MM.1S (cell line): ENCODE data around the gene TRIM26.

ENCODE experiments used
- DNase-seq: peaks from one replicate; pipeline ENCODE4 v3.0.0-alpha.2; 2015
- H2AFZ ChIP-seq: fragments of 300-600 bp; sonication (generic); 2 replicates; pipeline ENCODE4 v1.6.0; 2016; ENCODE audit warnings: antibody characterized with exemption, low read length
- H3F3A ChIP-seq: fragments of 300-600 bp; sonication (generic); 2 replicates; pipeline ENCODE4 v1.6.1; 2016; ENCODE audit warnings: mild to moderate bottlenecking, antibody characterized with exemption, low read length, moderate library complexity, mixed read lengths; ENCODE audit not compliant: insufficient read depth
- H3K27ac ChIP-seq: fragments of 300-600 bp; sonication (generic); 2 replicates; pipeline ENCODE4 v1.5.1; 2016; ENCODE audit warnings: mild to moderate bottlenecking, low read length
- H3K27me3 ChIP-seq: fragments of 300-600 bp; sonication (generic); replicated peaks from 2 replicates; pipeline ENCODE4 v1.6.0; 2016; ENCODE audit warnings: low read length; ENCODE audit not compliant: insufficient read depth
- H3K36me3 ChIP-seq: fragments of 300-600 bp; sonication (generic); replicated peaks from 2 replicates; pipeline ENCODE4 v1.6.1; 2016; ENCODE audit warnings: mild to moderate bottlenecking, low read length, mixed read lengths; ENCODE audit not compliant: insufficient read depth
- H3K4me1 ChIP-seq: fragments of 300-600 bp; sonication (generic); 2 replicates; pipeline ENCODE4 v1.6.1; 2016; ENCODE audit warnings: low read length, mixed read lengths
- H3K4me2 ChIP-seq: fragments of 300-600 bp; sonication (generic); 2 replicates; pipeline ENCODE4 v1.6.0; 2016; ENCODE audit warnings: low read depth, low read length
- H3K4me3 ChIP-seq: fragments of 300-600 bp; sonication (generic); 2 replicates; pipeline ENCODE4 v1.5.1; 2016; ENCODE audit warnings: low read length, mixed read lengths
- H3K79me2 ChIP-seq: fragments of 300-600 bp; sonication (generic); 2 replicates; pipeline ENCODE4 v1.6.1; 2016; ENCODE audit warnings: mixed run types, low read length, mixed read lengths
- H3K9ac ChIP-seq: fragments of 300-600 bp; sonication (generic); 2 replicates; pipeline ENCODE4 v1.6.1; 2016; ENCODE audit warnings: low read length, mixed read lengths
- H3K9me2 ChIP-seq: fragments of 300-600 bp; sonication (generic); replicated peaks from 2 replicates; pipeline ENCODE4 v1.6.1; 2016; ENCODE audit warnings: mild to moderate bottlenecking, low read length, mixed read lengths; ENCODE audit not compliant: insufficient read depth
- H3K9me3 ChIP-seq: fragments of 300-600 bp; sonication (generic); replicated peaks from 2 replicates; pipeline ENCODE4 v1.6.1; 2016; ENCODE audit warnings: mild to moderate bottlenecking, low read length, mixed read lengths; ENCODE audit not compliant: insufficient read depth
- H4K20me1 ChIP-seq: fragments of 300-600 bp; sonication (generic); 2 replicates; pipeline ENCODE4 v1.6.1; 2016; ENCODE audit warnings: mild to moderate bottlenecking, low read length, moderate library complexity, mixed read lengths; ENCODE audit not compliant: insufficient read depth
- EZH2 ChIP-seq: fragments of 300-600 bp; sonication (generic); optimal IDR thresholded peaks from 2 replicates; pipeline ENCODE3; 2017; ENCODE audit warnings: low read depth, mild to moderate bottlenecking, antibody characterized with exemption, low read length, mixed read lengths
- EZH2phosphoT487 ChIP-seq: fragments of 300-600 bp; sonication (generic); IDR thresholded peaks from 2 replicates; pipeline ENCODE4 v1.6.1; 2018; ENCODE audit warnings: antibody characterized with exemption, low read length
- TF ChIP-seq, protein P1 (sequence below): fragments of 300-600 bp; sonication (generic); IDR thresholded peaks from 2 replicates; pipeline ENCODE4 v1.5.1; 2016; ENCODE audit warnings: antibody characterized with exemption, low read length, mixed read lengths

TRIM26 gene

GRCh38 chr6:30154061-30154460 is 59.1 kb downstream of the TRIM26 start:
- Histone ChIP-seq H3K79me2 (no peaks in the 10 kb centered on the region), H3K4me2 (no peak overlapping the region), H3K4me1 (peaks cover 5% of the 10 kb centered on the region; the same call in 1 of the 2 replicates), H4K20me1 (no peaks in the 10 kb centered on the region), H3K27me3 (0 out of 2 replicates have a peak, but pooled peaks cover 12% of the 10 kb centered on the region), H2AFZ (no peak overlapping the region), H3K9me2 (no peaks in the 10 kb centered on the region), H3K36me3 (no peaks in the 10 kb centered on the region), H3K27ac (no peak overlapping the region), H3K9me3 (no peaks in the 10 kb centered on the region), H3F3A (peaks cover 4% of the 10 kb centered on the region; the same call in 1 of the 2 replicates), H3K4me3 (no peak overlapping the region), H3K9ac (no peak overlapping the region)
- TF ChIP-seq EZH2 (no peak), EZH2phosphoT487 (no peak)
- DNase-seq, result no peak

DNA sequence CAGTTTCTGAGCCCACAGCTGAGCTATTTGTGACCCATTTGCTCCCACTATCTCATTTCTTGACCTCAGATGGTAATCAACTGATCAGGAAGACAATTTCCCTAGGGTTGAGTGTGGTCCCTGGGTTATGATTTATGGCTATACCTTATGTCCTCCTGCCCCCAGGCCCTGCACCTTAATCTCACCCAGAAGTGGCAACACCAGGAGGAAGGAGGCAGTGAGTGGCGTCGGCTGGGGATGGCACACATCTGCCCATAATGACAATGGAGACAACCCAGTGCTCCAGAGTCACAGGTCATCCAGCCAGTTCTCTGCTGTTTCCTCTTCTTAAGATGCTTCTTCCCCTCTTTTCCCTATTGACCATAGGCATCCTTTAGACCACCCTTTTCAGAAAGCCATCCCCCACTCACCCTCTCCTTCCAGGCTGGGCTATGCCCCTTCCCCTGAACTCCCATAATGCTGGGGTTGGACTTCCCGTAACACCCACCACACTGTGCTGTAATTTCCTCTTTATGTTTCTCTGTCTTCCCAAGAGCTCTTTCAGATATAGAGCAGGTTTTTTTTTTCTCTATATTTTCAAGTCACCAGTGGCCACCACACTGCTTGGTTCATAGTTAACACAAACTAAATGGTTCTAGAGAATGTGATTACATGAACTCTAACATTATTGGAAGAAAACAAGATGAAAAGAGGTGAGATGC is 60.1 kb downstream of the TRIM26 start:
- H3K27ac ChIP-seq, result no peak overlapping the region
- H3K9me2 ChIP-seq, result no peaks in the 10 kb centered on the region
- no peak for DNase-seq
- H3F3A ChIP-seq, result peaks cover 1% of the 10 kb centered on the region; the same call in 1 of the 2 replicates
- peaks cover 4% of the 10 kb centered on the region; the same call in 1 of the 2 replicates for H3K4me1 ChIP-seq
- no peak overlapping the region for H2AFZ ChIP-seq
- H4K20me1 ChIP-seq, result no peaks in the 10 kb centered on the region
- 0 out of 2 replicates have a peak, but pooled peaks cover 12% of the 10 kb centered on the region for H3K27me3 ChIP-seq
- H3K4me3 ChIP-seq, result no peak overlapping the region
- no peak overlapping the region for H3K4me2 ChIP-seq
- no peaks in the 10 kb centered on the region for H3K9me3 ChIP-seq
- TF ChIP-seq, protein P1, sequence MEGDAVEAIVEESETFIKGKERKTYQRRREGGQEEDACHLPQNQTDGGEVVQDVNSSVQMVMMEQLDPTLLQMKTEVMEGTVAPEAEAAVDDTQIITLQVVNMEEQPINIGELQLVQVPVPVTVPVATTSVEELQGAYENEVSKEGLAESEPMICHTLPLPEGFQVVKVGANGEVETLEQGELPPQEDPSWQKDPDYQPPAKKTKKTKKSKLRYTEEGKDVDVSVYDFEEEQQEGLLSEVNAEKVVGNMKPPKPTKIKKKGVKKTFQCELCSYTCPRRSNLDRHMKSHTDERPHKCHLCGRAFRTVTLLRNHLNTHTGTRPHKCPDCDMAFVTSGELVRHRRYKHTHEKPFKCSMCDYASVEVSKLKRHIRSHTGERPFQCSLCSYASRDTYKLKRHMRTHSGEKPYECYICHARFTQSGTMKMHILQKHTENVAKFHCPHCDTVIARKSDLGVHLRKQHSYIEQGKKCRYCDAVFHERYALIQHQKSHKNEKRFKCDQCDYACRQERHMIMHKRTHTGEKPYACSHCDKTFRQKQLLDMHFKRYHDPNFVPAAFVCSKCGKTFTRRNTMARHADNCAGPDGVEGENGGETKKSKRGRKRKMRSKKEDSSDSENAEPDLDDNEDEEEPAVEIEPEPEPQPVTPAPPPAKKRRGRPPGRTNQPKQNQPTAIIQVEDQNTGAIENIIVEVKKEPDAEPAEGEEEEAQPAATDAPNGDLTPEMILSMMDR, result no peak
- TF ChIP-seq EZH2phosphoT487 (no peak), EZH2 (no peak)
- H3K36me3 ChIP-seq, result no peaks in the 10 kb centered on the region
- H3K9ac ChIP-seq, result no peak overlapping the region
- no peaks in the 10 kb centered on the region for H3K79me2 ChIP-seq

- H3K4me1 ChIP-seq, result no peaks in the 10 kb centered on the region
- no peak overlapping the region for H3K4me2 ChIP-seq
Measured at GRCh38 chr6:30152016-30152673, 61.1 kb downstream of the TRIM26 start.

More at GRCh38 chr6:30152016-30152673, 61.1 kb downstream of the TRIM26 start:
- H3F3A ChIP-seq, result no peaks in the 10 kb centered on the region
- H3K79me2 ChIP-seq, result no peaks in the 10 kb centered on the region
- H3K4me3 ChIP-seq, result no peak overlapping the region
- no peaks in the 10 kb centered on the region for H4K20me1 ChIP-seq
- H3K9me2 ChIP-seq, result no peaks in the 10 kb centered on the region
- H3K27ac ChIP-seq, result no peak overlapping the region
- H2AFZ ChIP-seq, result no peak overlapping the region
- no peaks in the 10 kb centered on the region for H3K9me3 ChIP-seq
- no peak overlapping the region for H3K9ac ChIP-seq
- TF ChIP-seq, protein P1, result no peak
- TF ChIP-seq EZH2phosphoT487 (no peak), EZH2 (no peak)
- no peak for DNase-seq
- 0 out of 2 replicates have a peak, but pooled peaks cover 12% of the 10 kb centered on the region for H3K27me3 ChIP-seq
- no peaks in the 10 kb centered on the region for H3K36me3 ChIP-seq
